HEK293T (cell line): Measurements from ENCODE around the gene PFDN1.

Experiments
- CTCF ChIA-PET: fragments of 350-600 bp; formaldehyde crosslinking; extraction: SDS; loops from one replicate; lab custom pipeline; 2021; ENCODE audit warnings: antibody characterized with exemption, inconsistent platforms; lab: Yijun Ruan, JAX
- POLR2A ChIA-PET: fragments of 350-600 bp; formaldehyde crosslinking; extraction: SDS; loops from one replicate; lab custom pipeline; 2020; ENCODE audit warnings: antibody characterized with exemption, inconsistent platforms; lab: Yijun Ruan, JAX
- DNase-seq: peaks from one replicate; pipeline ENCODE4 v3.0.0; 2012; ENCODE audit warnings: mixed read lengths; ENCODE audit errors: extremely low spot score
- ARNT ChIP-seq: fragments of 450-650 bp; IDR thresholded peaks from 2 replicates; pipeline ENCODE4 v1.6.1; 2017; ENCODE audit warnings: mild to moderate bottlenecking
- BHLHE40 ChIP-seq: fragments of 450-650 bp; IDR thresholded peaks from 2 replicates; pipeline ENCODE4 v1.6.1; 2016; ENCODE audit warnings: mild to moderate bottlenecking, moderate library complexity, borderline replicate concordance
- CTBP1 ChIP-seq: fragments of 450-650 bp; IDR thresholded peaks from 2 replicates; pipeline ENCODE4 v1.6.1; 2016; ENCODE audit warnings: borderline replicate concordance
- ELF4 ChIP-seq: fragments of 450-650 bp; IDR thresholded peaks from 2 replicates; pipeline ENCODE4 v1.6.1; 2017; ENCODE audit warnings: antibody characterized with exemption
- FOXA1 ChIP-seq: fragments of 450-650 bp; IDR thresholded peaks from 2 replicates; pipeline ENCODE4 v1.6.1; 2016; ENCODE audit warnings: mild to moderate bottlenecking
- FOXK2 ChIP-seq: fragments of 450-650 bp; IDR thresholded peaks from 2 replicates; pipeline ENCODE4 v1.6.1; 2016; ENCODE audit warnings: mild to moderate bottlenecking
- FOXM1 ChIP-seq: fragments of 450-650 bp; IDR thresholded peaks from 2 replicates; pipeline ENCODE4 v1.6.1; 2017; ENCODE audit warnings: mild to moderate bottlenecking, borderline replicate concordance
- HDGF ChIP-seq: fragments of 450-650 bp; IDR thresholded peaks from 2 replicates; pipeline ENCODE4 v1.6.1; 2017; ENCODE audit warnings: antibody characterized with exemption, borderline replicate concordance
- L3MBTL2 ChIP-seq: fragments of 450-650 bp; conservative IDR thresholded peaks from 2 replicates; pipeline ENCODE4 v1.6.1; 2016; ENCODE audit warnings: mild to moderate bottlenecking
- LEF1 ChIP-seq: fragments of 450-650 bp; IDR thresholded peaks from 2 replicates; pipeline ENCODE4 v1.6.1; 2017; ENCODE audit warnings: mild to moderate bottlenecking, borderline replicate concordance
- NFRKB ChIP-seq: fragments of 450-650 bp; IDR thresholded peaks from 2 replicates; pipeline ENCODE4 v1.6.1; 2016; ENCODE audit warnings: mild to moderate bottlenecking, moderate library complexity
- PKNOX1 ChIP-seq: fragments of 450-650 bp; IDR thresholded peaks from 2 replicates; pipeline ENCODE4 v1.6.1; 2016
- SP1 ChIP-seq: fragments of 450-650 bp; IDR thresholded peaks from 2 replicates; pipeline ENCODE4 v1.6.1; 2017
- SUZ12 ChIP-seq: fragments of 450-650 bp; IDR thresholded peaks from 2 replicates; pipeline ENCODE4 v1.6.1; 2016; ENCODE audit warnings: mild to moderate bottlenecking
- TARDBP ChIP-seq: fragments of 450-650 bp; IDR thresholded peaks from 2 replicates; pipeline ENCODE4 v1.6.1; 2016
- ZNF384 ChIP-seq: fragments of 450-650 bp; IDR thresholded peaks from 2 replicates; pipeline ENCODE4 v1.6.1; 2016

Gene PFDN1

GRCh38 chr5:140297283-140297682, 5.6 kb downstream of the PFDN1 start:
- no peak for TF ChIP-seq ELF4
- CTCF ChIA-PET, result interaction anchor here (1.0 to 1.9 kb wide), 3 partner anchors 52 to 75 kb away, joined by 3 to 9 read pairs (median 5); no protein-coding TSS in a partner anchor
- POLR2A ChIA-PET, result interaction anchor here (0.7 to 3.6 kb wide), 4 partner anchors 12 to 66 kb away, joined by 3 to 12 read pairs (median 3); partner anchors contain the start of gene HBEGF

GRCh38 chr5:140296289-140296688, 6.6 kb downstream of the PFDN1 start:
- ChIA-PET POLR2A (interaction anchor here (0.9 to 2.5 kb wide), 2 partner anchors 35 to 50 kb away, joined by 4 to 9 read pairs; partner anchors contain the start of gene HBEGF), CTCF (interaction anchor here (0.9 to 1.4 kb wide), 3 partner anchors 16 to 54 kb away, joined by 3 to 6 read pairs (median 6); partner anchors contain the start of gene HBEGF)
- no peak for TF ChIP-seq ELF4
- TF ChIP-seq CTBP1, result no peak
- TF ChIP-seq BHLHE40, result no peak
- TF ChIP-seq L3MBTL2, result no peak
- TF ChIP-seq TARDBP, result no peak
- TF ChIP-seq ZNF384, result no peak
- no peak for TF ChIP-seq NFRKB
- no peak for TF ChIP-seq FOXK2
- TF ChIP-seq FOXA1, result no peak
- TF ChIP-seq ARNT, result no peak
- TF ChIP-seq PKNOX1, result no peak
- no peak for TF ChIP-seq LEF1
- no peak for TF ChIP-seq FOXM1
- no peak for TF ChIP-seq SP1
- TF ChIP-seq SUZ12, result no peak
- TF ChIP-seq HDGF, result no peak
- DNase-seq, result no peak

More at GRCh38 chr5:140297283-140297682, 5.6 kb downstream of the PFDN1 start:
- DNase-seq, result no peak

GRCh38 chr5:140295414-140295813, 7.5 kb downstream of the PFDN1 start:
- CTCF ChIA-PET, result interaction anchor here (1.0 to 1.9 kb wide), 4 partner anchors 17 to 57 kb away, joined by 3 to 8 read pairs (median 6); partner anchors contain the start of gene HBEGF
- peak; percentile 26 for DNase-seq
- TF ChIP-seq ELF4, result no peak
- TF ChIP-seq CTBP1, result peak; percentile 72
- TF ChIP-seq TARDBP, result no peak
- peak; percentile 60 for TF ChIP-seq PKNOX1
- TF ChIP-seq SP1, result no peak
- POLR2A ChIA-PET, result interaction anchor here (2.5 kb wide), 1 partner anchor 50 kb away, joined by 9 read pairs; the partner anchor contains the start of gene HBEGF

- TF ChIP-seq LEF1 (no peak), PKNOX1 (no peak), CTBP1 (no peak), NFRKB (no peak), ZNF384 (no peak), TARDBP (no peak), ARNT (no peak), FOXA1 (no peak), SUZ12 (no peak), BHLHE40 (no peak), HDGF (no peak), L3MBTL2 (no peak), FOXM1 (no peak), FOXK2 (no peak), ELF4 (no peak), SP1 (no peak)
- DNase-seq, result no peak
- ChIA-PET CTCF (interaction anchor here (0.9 to 1.9 kb wide), 4 partner anchors 52 to 58 kb away, joined by 3 to 8 read pairs (median 6); partner anchors contain the start of gene HBEGF), POLR2A (interaction anchor here (1.2 to 2.5 kb wide), 2 partner anchors 8 to 51 kb away, joined by 4 to 9 read pairs; partner anchors contain the start of genes HBEGF and PFDN1)
These were observed 8.1 kb downstream of the PFDN1 start for GRCh38 chr5:140294753-140295152.

- no peak for DNase-seq
- ChIA-PET POLR2A (interaction anchor here (1.2 kb wide), 1 partner anchor 9 kb away, joined by 4 read pairs; the partner anchor contains the start of gene PFDN1), CTCF (interaction anchor here (1.9 kb wide), 1 partner anchor 53 kb away, joined by 8 read pairs; the partner anchor contains the start of gene HBEGF)
- TF ChIP-seq ARNT (no peak), BHLHE40 (no peak), FOXA1 (no peak), SP1 (no peak), PKNOX1 (no peak), CTBP1 (no peak), LEF1 (no peak), ELF4 (no peak), HDGF (no peak), TARDBP (no peak), FOXM1 (no peak), SUZ12 (no peak), FOXK2 (no peak), ZNF384 (no peak), NFRKB (no peak), L3MBTL2 (no peak)
These were observed 9.1 kb downstream of the PFDN1 start for GRCh38 chr5:140293849-140294100.
